Measurements from ENCODE around the gene TRMT10C. TPM values are rescaled to one million over a fixed set of nuclear protein-coding genes. Genes with fewer than 3 reads are reported as not detected.

The TRMT10C gene
- total RNA-seq, 4 donors from 2014 or later = 14.4 to 21.7 (median 17.3) TPM

- H3K4me1 ChIP-seq = no peaks in the 10 kb centered on the region
- no peak overlapping the region for H3K4me3 ChIP-seq
- H3K9me3 ChIP-seq = no peaks in the 10 kb centered on the region
- 57% methylated on average over 3 of the region's 3 CpGs for WGBS
- intact Hi-C loops (cut with DNase I) = no loop called here
- no peak for DNase-seq (ENCODE audit: extremely low spot score)
- TF ChIP-seq EP300 (IDR thresholded peaks at IDR 0.05) (no peak), CTCF (IDR thresholded peaks at IDR 0.05) (no peak), POLR2AphosphoS5 (IDR thresholded peaks at IDR 0.05) (no peak), POLR2A (IDR thresholded peaks at IDR 0.05; ENCODE audit: low read depth) (no peak)
- H3K27me3 ChIP-seq = peaks cover 0 to 37% (median 0%) of the 10 kb centered on the region in 4 donors
- no peak overlapping the region for H3K27ac ChIP-seq (replicated peaks in 1 of 4)
- H3K36me3 ChIP-seq = no peaks in the 10 kb centered on the region
Observed at GRCh38 chr3:101556064-101556463, 5.6 kb upstream of the TRMT10C start.

GRCh38 chr3:101567528-101568317 lies 6.1 kb downstream of the TRMT10C start:
- intact Hi-C loops (cut with DNase I) = no loop called here
- TF ChIP-seq POLR2A (IDR thresholded peaks at IDR 0.05; ENCODE audit: low read depth) (no peak), CTCF (IDR thresholded peaks at IDR 0.05) (no peak), EP300 (IDR thresholded peaks at IDR 0.05) (no peak), POLR2AphosphoS5 (IDR thresholded peaks at IDR 0.05) (no peak)
- DNase-seq (ENCODE audit: extremely low spot score) = no peak
- no peak overlapping the region for H3K27ac ChIP-seq (replicated peaks in 1 of 4)
- no peaks in the 10 kb centered on the region for H3K27me3 ChIP-seq
- no peak overlapping the region for H3K4me3 ChIP-seq
- H3K4me1 ChIP-seq = peaks cover 7 to 29% (median 28%) of the 10 kb centered on the region in 4 donors
- WGBS = 90% methylated on average over 6 of the region's 6 CpGs
- no peaks in the 10 kb centered on the region for H3K9me3 ChIP-seq
- H3K36me3 ChIP-seq = peaks cover 0 to 33% (median 30%) of the 10 kb centered on the region in 4 donors

- no peak overlapping the region for H3K4me3 ChIP-seq
- 87% methylated on average over 9 of the region's 9 CpGs for WGBS
- H3K9me3 ChIP-seq = no peaks in the 10 kb centered on the region
- no peak for TF ChIP-seq EP300 (IDR thresholded peaks at IDR 0.05)
- TF ChIP-seq POLR2AphosphoS5 (IDR thresholded peaks at IDR 0.05) = no peak
- TF ChIP-seq POLR2A (IDR thresholded peaks at IDR 0.05; ENCODE audit: low read depth) = no peak
- no peak for TF ChIP-seq CTCF (IDR thresholded peaks at IDR 0.05)
- no peaks in the 10 kb centered on the region for H3K27me3 ChIP-seq
- H3K4me1 ChIP-seq = peaks cover 17 to 22% (median 21%) of the 10 kb centered on the region in 4 donors
- DNase-seq (ENCODE audit: extremely low spot score) = no peak
- intact Hi-C loops (cut with DNase I) = loop anchor here (10.0 kb wide), 1 partner anchor 616 kb away; no protein-coding TSS in a partner anchor
- no peak overlapping the region for H3K27ac ChIP-seq (replicated peaks in 1 of 4)
- peaks cover 0 to 16% (median 15%) of the 10 kb centered on the region in 4 donors for H3K36me3 ChIP-seq
Observed at GRCh38 chr3:101571028-101571895, 9.6 kb downstream of the TRMT10C start.

GRCh38 chr3:101573449-101574387 lies 12.1 kb downstream of the TRMT10C start, which contains the start of gene PCNP:
TSS of gene PCNP (plus strand) at chr3:101574180. CDS start at chr3:101574216, 36 bp downstream.
- peak; percentile 71 for TF ChIP-seq POLR2A (IDR thresholded peaks at IDR 0.05; ENCODE audit: low read depth)
- TF ChIP-seq POLR2AphosphoS5 (IDR thresholded peaks at IDR 0.05) = peak; percentile 97
- TF ChIP-seq EP300 (IDR thresholded peaks at IDR 0.05) = no peak
- TF ChIP-seq CTCF (IDR thresholded peaks at IDR 0.05) = peak; percentile 92 to 94 (median 92)
- Histone ChIP-seq H3K36me3 (peaks cover 0 to 12% (median 10%) of the 10 kb centered on the region in 4 donors), H3K27me3 (no peaks in the 10 kb centered on the region), H3K4me3 (peak within 1 kb of the TSS; percentile 72 to 93 (median 83)), H3K27ac (replicated peaks in 1 of 4) (peak within 1 kb of the TSS; percentile 95 to 99 (median 98)), H3K4me1 (peaks cover 32 to 47% (median 45%) of the 10 kb centered on the region in 4 donors), H3K9me3 (no peaks in the 10 kb centered on the region)
- peak; percentile 99 for DNase-seq (ENCODE audit: extremely low spot score)
- 4% methylated on average over 24 of the region's 47 CpGs for WGBS
- intact Hi-C loops (cut with DNase I) = loop anchor here (2.0 to 10.0 kb wide), 2 partner anchors 59 to 619 kb away; no protein-coding TSS in a partner anchor

Data from esophagus muscularis mucosa (tissue), 4 donors.